OCI-LY1 (cell line): ENCODE results near the gene MBD6.
A peak's percentile ranks its signal among the peaks of the same experiment; 100 is the strongest.

Experiments used
- EZH2 ChIP-seq: fragments of 200-600 bp; sonication (generic), shearing (Covaris generic); IDR thresholded peaks from 2 replicates; pipeline ENCODE4 v1.8.0; 2017; ENCODE audit warnings: borderline replicate concordance, mixed run types, mild to moderate bottlenecking, antibody characterized with exemption, low read length, moderate library complexity, mixed read lengths
- TF ChIP-seq, protein P1 (sequence below): fragments of 200-600 bp; sonication (generic), shearing (Covaris generic); IDR thresholded peaks from 2 replicates; pipeline ENCODE4 v1.5.1; 2017; ENCODE audit warnings: mild to moderate bottlenecking, antibody characterized with exemption, low read length, moderate library complexity, mixed read lengths

DNA sequence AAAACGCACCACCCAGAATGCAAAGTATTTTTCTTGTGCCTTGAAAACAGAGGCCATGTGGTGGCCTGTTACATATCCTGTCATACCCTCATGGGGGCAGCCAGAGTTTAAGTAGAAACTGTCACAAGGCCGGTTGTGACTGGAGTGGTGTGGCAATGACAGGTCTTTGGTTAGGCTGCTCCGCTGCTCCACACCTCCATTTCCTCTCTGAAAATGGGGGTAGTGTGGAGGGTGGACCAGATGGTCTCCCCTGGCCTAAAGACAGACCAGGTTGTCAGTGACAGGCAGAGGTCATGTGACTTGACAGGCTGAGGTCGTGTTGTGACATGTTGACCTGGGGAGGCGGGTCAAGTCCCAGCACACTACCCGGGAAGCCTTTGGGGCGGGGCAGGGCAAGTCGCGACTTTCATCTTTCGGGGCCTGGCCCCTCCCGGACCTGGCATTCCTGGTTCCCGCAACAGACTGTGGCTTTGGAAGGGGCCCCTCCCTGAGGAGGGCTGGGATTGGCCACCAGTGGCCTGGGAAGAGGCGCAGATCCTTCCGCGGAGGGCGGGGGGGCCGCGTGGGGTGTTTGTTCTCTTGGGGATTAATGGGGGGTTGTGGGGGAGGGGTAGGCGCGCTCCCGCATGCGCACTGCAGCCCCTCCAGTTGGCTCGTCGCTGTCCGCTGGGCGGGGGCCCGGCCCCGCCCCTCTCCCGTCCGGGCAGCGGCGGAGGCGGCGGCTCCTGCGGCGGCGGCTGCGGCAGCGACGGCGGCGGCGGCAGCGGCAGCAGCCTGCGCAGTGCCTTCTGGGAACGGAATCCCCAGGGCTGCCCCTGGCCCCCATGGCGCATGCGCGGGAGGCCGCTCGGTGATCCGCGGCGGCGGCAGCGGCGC is at the start of gene MBD6:
- TF ChIP-seq, protein P1, sequence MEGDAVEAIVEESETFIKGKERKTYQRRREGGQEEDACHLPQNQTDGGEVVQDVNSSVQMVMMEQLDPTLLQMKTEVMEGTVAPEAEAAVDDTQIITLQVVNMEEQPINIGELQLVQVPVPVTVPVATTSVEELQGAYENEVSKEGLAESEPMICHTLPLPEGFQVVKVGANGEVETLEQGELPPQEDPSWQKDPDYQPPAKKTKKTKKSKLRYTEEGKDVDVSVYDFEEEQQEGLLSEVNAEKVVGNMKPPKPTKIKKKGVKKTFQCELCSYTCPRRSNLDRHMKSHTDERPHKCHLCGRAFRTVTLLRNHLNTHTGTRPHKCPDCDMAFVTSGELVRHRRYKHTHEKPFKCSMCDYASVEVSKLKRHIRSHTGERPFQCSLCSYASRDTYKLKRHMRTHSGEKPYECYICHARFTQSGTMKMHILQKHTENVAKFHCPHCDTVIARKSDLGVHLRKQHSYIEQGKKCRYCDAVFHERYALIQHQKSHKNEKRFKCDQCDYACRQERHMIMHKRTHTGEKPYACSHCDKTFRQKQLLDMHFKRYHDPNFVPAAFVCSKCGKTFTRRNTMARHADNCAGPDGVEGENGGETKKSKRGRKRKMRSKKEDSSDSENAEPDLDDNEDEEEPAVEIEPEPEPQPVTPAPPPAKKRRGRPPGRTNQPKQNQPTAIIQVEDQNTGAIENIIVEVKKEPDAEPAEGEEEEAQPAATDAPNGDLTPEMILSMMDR: peak; percentile 29; the same call in 1 of the 2 replicates
- TF ChIP-seq EZH2: no peak
